Amniotic epithelial cell (primary cell): ENCODE results near the gene VWA8.
A peak's percentile ranks its signal among the peaks of the same experiment; 100 is the strongest.
"Not testable (repeated sequence)": the region's sequence is repeated elsewhere in the genome, so short reads cannot be mapped to it uniquely, and the experiment has no call there.

Source experiments
- DNase-seq: peaks from one replicate; pipeline ENCODE4 v3.0.0-alpha.2; 2010; ENCODE audit warnings: low read depth

The VWA8 gene

DNA sequence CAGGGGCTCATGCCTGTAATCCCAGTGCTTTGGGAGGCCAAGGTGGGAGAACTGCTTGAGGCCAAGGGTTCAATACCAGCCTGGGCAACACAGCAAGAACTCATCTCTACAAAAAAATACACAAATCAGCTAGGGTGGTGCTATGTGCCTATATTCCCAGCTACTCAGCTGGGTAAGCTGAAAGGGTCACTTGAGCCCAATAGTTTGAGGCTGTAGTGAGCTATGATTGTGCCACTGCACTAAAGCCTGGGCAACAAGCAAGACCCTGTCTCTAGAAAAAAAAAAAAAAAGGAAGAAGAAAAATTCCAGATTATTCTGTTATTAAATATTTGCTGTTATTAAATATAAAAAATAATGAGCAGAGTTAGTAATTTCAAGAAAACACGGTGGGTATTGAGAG is 372.5 kb downstream of the VWA8 start:
- DNase-seq, result no peak

DNA sequence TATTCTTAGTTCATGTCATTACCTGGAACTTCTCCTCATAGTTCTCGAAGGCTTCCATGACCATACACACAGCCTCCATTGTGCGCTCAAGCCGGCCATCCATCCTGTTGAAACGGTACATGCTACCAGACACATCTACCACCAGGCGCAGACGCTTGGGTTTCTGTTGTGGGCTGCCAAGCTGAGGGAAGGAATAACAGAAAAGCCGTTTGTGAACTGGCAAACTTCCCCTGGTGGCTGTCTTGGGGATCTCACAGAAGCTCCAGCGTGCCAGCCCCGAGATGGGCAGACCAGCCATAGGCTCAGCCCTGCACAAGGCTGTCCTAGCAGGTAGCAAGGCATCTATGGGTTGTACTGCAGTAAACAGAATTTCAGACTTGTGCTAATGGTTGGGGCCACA is 373.4 kb downstream of the VWA8 start:
- DNase-seq, result no peak

DNA sequence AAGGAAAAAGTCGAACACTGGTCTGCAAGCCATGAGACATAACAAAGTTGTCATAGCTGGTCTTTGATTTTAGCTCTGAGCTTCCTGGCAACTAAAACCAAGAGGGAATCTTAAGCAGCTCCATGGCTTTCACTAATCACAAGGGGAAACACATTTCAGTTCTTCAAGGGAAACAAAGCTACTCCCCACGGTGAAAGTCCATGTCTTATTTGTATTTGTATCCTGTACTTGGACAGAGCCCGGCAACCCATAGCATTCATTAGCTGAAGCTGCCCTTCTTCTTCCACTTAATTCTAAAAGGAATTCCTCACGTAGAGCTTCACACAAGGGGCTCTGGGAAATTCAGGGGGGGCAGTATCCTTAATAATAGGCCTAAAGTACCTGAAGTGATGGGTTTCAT is 374.7 kb downstream of the VWA8 start:
- DNase-seq, result no peak

DNA sequence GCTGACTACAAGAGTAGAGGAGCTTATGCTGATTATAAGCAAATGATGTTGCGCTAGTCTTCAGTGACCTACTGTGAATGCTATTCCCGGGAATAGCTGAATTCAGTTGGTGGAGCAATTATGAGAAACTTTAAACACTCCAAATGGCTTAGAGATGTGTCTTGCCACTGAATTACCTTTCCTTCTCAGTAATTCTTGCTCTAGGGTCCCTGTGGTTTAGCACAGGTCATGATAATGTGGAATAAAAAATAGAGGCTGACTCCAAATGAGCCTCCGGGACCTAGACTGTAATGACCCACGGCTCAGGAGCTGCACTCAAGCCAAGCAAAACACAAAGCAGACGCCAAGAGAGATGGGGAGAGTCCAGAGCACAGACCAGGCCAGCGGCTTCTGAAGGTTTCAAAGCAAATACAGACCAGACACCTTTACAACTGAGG is 378.9 kb downstream of the VWA8 start:
- no peak for DNase-seq

DNA sequence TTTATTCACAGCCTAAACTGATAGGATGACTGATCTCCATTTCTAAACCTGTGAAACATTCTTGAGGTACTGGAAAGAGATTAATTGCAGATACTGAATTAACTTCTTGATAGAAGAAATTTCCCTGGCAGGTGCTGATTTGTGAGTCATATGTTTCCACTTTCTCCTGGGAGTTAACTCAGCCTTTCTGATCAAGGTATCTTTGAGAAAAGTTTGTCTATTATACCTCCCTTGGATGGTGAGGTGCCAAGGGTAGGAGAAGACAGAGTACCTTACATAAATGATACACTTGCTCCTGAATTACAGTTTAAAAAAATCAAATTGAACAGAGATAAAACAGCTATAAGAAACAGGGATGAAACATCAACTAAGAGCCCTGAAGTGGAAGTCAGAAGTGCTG is 380.6 kb downstream of the VWA8 start:
- no peak for DNase-seq

DNA sequence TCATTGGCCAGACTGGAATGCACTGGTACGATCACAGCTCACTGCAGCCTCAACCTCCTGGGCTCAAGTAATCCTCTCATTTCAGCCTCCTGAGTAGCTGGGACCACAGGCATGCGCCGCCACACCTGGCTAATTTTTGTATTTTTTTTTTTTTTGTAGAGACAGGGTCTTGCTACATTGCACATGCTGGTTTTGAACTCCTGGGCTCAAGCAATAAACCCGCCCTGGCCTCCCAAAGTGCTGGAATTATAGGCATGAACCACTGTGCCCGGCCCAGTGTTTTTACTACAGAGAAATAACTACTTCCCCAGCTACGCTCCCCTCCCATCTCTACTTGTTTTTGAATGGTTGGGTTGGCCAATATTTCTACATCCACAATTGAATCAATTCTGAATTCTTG is 381.0 kb downstream of the VWA8 start:
- no peak for DNase-seq

DNA sequence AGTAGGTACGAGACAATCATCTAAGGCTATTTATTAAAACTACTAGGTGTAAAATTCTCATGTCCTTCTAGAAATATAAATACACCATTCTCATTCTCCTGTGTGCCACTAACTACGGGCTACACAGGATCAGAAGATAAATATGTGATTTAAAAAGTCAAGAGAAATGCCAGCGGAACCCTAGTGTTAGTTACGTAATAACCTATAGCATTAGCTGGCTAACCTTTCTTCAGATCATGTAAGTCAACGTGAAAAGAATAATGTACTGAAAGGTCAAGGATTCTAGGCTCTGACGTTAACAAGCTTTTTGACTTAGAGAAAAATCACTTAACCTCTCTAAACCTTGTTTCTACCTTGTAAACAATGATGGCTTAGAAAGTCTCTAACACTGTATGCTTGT is 381.7 kb downstream of the VWA8 start:
- DNase-seq, result no peak

DNA sequence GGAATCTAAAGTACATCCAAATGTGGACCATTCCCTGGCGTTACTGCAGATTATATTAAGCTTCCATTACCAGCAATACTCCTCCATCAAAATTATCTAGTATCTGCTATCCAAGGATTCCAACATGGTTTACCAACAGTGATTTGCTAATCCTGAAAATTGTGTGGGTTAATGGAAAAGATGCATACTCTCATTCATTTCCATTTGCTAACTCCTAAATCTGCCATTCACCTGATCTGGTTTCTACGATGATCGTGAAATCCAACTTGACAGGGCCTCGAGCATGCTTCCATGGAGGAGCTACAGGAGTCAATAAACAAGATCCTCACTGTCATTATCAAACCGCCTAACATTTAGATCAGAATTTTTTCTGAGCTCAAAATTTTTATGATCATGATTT is 382.5 kb downstream of the VWA8 start:
- no peak for DNase-seq

DNA sequence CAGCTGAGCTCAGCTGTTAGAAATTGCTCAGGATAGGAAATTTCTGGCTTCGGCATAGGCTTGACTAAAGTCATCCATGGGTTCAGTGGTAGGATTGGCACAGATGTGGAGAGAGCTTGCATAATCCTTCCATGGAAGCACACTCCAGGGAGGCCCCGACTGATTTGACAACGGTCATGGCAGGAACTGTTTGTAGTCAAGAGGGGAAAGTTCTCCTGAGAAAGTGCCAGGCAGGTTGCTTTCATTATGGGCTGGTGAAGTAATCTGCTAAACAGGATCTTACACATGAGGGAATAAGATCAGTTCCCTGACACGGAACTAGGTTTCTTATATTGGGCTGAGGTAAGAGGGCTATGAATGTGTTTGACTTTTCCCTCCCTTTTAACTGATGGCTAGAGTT is 383.5 kb downstream of the VWA8 start:
- peak; percentile 50 for DNase-seq

DNA sequence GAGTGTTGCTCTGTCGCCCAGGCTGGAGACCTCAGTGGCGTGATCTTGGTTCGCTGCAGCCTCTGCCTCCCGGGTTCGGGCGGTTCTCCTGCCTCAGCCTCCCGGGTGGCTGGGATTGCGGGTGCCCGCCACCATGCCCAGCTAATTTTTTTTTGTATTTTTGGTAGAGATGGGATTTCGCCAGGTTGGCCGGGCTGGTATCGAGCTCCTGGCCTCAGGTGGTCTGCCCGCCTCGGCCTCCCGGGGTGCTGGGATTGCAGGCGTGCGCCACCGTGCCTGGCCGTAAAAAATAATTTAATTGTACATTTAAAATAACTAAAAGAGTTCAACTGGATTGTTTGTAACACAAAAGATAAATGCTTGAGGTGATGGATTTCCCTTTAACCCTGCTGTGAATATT is 387.3 kb downstream of the VWA8 start:
- not testable (repeated sequence) for DNase-seq

DNA sequence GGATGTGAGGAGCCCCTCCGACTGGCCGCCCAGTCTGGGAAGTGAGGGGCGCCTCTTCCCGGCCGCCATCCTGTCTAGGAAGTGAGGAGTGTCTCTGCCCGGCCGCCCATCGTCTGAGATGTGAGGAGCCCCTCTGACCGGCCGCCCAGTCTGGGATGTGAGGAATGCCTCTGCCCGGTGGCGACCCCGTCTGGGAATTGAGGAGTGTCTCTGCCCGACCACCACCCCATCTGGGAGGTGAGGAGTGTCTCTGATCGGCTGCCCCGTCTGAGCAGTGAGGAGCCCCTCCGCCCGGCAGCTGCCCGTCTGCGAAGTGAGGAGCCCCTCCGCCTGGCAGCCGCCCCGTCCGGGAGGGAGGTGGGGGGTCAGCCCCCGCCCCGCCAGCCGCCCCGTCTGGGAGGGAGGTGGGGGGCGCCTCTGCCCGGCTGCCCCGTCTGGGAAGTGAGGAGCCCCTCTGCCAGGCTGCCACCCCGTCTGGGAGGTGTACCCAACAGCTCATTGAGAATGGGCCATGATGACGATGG is 389.0 kb downstream of the VWA8 start:
- DNase-seq, result not testable (repeated sequence)

DNA sequence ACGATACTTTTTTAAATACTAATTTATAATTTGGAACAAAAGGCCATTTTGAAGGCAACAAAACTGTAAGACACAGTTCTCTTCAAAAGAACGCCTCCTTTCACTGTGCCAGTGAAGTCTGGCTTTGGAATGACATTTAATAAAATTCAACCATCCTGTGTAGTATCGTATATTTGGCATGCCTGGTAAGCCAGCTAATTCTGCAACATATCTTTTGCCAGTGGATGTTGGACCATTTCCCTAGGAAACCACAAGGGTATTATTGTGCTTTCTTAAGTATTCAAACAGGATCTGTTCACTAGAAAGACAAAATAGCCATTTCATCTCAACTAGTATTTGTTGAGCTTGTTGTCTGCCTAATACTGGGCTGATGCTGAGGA is 391.9 kb downstream of the VWA8 start:
- DNase-seq, result peak; percentile 72

DNA sequence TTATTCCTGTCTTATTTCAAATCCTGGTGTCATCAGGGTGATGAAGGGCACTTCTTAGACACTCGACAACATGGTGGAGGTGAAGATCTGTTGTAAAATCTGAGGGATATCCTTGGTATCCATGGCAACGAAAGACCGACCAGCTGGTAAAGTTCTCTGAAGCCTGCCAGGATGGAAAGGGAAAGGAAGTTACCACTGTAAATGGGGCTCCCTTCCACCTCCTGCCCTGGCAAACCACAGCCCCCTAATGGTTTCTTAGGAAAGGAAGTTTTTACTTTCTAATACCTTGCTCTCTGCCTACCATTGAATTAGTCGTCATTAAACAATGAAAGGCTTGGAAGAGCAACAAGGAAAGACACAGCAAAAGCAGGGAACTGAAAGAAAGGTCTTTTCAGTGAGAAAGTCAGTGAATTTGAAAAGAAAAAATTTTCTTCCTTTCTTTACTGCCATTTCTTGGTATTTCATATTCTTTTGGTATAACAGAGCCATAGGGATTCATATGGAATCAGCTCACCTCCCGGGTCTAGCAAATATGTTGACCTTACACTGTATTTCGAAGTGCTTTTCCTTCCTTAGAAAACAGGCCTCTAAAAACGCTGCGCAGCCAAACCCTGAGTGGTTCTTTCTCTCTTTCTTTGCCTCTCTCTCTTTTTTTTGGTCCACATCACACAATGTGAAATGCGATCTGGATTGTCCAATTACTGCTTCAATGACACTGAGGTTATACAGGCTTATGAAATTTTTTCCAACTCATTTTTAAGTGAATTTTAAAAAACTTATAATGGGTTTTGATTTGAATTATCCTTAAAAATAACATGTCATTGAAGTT is 392.6 kb downstream of the VWA8 start:
- DNase-seq, result no peak

DNA sequence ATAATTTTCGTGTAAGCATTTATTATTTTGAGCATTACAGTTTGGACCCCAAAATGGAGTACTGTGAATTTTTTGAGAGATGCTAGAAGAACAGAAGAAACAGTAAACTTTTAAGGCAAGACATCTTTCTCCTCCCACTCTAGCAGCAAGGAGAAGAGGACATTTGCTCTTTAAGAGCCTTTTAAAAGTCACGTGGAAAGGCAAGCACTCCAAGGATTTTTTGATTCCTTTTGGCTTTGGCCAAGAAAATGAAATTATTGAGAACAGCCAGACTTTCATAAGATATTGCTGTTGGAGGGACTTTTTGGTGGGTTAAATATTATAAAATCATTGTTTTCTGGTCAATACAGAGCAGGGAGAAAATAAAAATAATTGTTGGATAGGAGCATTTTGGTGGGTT is 393.5 kb downstream of the VWA8 start:
- no peak for DNase-seq

DNA sequence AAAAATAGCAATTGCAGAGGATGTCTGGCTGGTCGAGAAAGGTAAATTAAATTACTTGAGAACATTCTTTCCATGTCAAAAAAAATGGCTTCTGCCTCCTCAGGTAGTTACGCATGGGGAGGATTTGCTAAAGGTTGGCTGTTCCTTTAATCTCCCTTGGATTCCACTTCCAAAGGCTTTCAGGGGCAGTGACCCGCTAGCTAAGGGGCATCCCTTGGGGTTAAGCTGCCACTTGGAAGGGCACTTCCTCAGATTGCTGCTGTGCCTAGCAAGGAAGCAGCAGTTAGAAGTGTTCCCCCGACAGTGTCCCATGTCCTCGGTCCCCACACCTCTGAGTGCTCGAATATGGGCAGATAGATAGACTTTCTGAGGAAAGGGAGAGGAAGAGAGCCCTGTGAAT is 395.1 kb downstream of the VWA8 start:
- DNase-seq, result no peak

DNA sequence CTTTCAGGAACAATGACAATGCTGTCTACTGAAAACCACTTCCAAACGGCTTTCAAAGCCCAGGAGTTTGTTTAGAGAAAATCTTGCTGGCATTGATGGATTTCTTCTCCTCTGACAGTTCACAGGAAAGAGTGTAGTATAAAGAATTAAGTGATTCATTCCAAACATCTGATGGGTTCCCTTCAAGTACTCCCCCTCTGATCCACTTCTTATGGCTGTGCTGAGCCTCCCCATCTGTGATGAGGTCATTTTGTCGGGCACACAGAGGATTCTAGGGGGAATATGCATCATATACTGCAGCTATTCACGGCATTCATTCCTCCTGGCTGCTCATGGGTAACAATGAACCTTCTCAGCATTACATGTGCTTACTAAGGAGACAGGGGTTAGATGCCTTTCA is 395.7 kb downstream of the VWA8 start:
- peak; percentile 87 for DNase-seq

DNA sequence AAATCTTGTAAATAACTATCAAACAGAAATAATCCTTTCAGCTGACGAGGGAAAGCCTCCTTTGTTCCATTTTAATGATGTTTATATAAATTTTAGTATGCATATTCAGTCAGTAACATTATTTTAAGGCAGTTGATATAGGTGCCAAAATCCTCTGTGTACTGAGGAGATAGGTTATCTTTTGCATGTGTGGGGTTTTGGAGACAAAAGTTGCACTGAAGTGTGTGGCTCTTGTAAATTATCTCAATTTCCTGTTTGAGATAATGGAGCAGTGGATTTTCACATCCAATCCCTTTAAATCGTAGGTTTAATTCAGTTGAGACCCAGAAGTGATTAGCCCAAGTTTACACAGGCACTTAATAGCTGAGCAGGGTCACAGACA is 396.9 kb downstream of the VWA8 start:
- no peak for DNase-seq

DNA sequence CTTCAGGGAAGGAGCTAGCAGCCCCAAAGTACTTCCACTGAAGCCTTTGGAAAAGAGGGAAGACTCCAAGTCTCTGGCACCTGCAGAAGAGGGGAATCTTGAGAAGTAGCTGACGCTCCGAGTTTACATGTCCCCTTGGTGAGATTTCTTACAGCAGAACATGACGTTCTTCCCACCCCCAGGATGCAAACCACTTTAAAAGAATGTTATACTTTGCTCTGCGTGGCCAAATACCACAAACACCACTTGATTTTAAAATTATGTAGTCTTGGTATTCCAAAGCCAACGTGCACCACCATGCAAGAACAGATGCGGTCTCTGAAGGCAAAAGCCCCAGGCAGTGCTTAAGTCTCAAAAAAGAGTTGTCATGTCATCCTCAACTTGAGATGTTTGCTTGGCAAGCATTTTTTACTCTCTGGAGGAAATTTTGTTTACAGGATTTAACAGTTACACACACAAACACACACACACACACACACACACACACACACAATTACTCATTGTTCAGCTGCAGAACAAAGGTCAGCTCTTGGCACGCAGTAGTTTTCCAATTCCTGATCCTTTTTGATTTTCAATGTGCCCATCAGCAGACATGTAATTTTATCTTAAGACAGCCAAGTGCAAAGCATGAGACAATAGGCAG is 397.4 kb downstream of the VWA8 start:
- DNase-seq, result peak; percentile 47

DNA sequence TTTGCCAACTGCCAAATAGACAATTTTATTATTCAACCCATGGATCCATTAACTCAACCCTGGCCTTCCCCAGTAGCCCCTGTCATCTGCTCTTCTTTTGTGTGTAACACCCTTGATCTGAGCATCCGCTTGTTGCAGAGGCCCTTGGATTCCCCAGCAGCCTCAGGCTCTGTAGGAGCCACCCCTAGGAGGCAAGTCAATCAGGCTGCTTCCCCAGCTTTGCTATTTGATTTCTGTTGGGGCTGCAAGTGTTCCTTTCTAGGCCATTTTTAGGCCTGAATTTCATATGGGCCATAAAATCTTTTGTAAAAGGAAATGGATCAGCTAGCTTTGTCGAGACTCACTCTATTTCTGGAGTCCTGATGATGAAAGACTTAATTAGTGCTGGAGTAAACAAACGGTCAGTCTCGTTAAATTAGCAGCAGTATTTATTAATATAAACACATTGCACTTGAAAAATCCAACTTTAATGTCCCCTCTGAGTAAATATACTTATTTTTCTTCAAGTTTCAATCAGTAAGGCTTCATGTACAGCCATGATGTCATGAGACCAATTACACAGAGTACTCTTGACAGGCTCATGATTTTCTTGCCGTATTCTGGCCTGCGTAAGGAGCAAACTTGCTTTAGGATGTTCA is 398.2 kb downstream of the VWA8 start:
- no peak for DNase-seq

DNA sequence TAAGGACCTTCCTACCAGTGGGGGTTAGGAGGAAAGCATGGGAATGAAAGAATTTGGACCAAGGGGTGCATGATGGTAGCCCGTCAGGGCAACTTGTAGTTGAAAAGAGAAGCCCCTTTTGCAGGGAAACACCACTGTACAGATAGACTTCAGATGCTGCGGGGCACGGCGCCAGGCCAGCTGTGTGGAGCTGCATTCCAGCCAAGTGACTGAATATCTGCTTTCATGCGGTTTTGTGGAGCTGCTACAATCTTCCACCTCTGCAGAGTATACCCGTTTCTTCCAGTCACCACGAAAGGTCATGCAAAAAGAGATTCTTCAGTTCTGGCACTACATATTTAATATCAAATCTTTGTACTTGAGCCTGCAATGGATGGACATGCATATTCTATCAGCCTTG is 398.8 kb downstream of the VWA8 start:
- peak; percentile 83 for DNase-seq

DNA sequence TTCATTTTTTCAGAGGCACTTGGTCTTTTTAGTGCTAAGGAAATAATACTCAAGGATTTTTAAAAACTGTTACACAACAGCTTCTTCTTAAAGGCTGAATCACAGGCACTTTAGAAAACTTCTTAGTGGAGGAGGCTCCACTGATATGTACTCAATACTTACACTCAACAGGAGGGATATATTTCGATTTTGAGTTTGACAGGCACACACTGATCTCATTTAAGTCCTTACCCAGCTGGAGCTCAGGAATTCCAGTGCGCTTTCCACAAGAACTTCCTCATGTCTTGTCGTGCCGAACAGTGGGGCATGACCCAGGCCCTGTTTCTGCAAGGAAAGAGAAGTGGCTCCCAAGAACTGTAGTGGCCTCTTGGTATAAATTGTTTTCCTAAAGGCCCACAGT is 399.7 kb downstream of the VWA8 start:
- peak; percentile 41 for DNase-seq

DNA sequence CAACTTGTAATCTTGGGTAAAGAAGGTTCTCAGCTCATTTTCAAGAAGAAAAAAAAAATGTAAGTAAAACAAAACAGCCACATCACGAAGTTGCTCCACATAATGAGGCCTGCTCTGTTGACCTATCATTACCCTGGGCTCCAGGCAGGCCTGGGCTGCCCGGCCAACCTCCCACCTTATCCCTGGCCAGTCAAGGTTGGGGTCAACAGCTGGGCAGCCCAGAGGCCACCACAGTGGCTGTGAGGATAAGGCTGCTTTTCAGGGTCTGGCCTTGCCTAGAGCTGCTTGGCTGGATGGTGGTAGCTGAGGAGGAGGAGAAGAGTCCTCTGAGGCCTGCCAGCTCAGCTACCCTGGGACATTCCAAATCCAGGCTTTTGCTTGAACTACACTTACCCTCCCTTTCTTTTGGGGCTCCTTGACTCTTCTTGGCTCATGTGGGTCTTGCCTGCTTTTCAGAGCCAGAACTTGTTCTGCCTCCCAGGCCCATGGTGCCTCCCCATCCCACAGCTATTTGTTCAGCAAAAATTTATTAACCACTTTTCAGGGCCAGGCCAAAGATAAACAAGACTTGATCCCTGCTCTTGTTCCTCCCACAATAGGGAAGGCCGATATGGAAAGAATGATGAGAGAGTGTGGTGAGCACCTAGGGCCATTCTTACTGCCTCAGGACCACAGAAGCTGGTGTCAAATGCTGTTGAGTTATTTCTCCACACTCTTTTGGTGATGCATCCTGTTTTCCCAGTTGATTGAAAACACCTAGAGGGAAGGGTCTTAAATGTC is 401.9 kb downstream of the VWA8 start:
- DNase-seq, result peak; percentile 62
